ENCODE data around the gene STAC.

STAC gene

DNA sequence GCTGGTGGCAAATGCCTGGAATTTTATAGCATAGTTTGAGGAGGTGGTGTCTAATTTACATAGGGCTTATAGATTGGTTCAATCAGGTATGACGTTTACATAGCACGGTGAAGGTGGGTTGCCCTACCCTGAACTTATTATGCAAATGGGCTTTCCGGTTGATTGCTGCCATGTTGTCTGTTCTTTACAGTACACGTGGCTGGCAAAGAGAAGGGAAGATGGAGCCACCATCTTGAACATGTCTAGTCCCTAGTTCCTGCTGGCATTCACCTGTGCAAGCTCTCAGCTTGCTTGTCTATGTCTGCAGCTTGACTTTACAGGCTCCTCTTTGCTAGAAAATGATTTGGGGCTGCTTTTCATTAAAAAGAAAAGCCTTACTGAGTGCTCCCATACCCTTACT, 14.0 kb upstream of the STAC start:
- H3K4me3 ChIP-seq (ENCODE audit: low read length) = no peak overlapping the region
- H3F3A ChIP-seq (ENCODE audit: insufficient read depth, low read length) = no peaks in the 10 kb centered on the region
- no peaks in the 10 kb centered on the region for H3K79me2 ChIP-seq (ENCODE audit: low read length)
- no peaks in the 10 kb centered on the region for H3K36me3 ChIP-seq (replicated peaks; ENCODE audit: insufficient read depth, low read length)
- no peak overlapping the region for H3K9ac ChIP-seq (ENCODE audit: low read length)
- no peak overlapping the region for H3K27ac ChIP-seq (ENCODE audit: low read length)
- no peak overlapping the region for H3K4me2 ChIP-seq (ENCODE audit: low read depth, low read length)
- no peaks in the 10 kb centered on the region for H3K9me3 ChIP-seq (replicated peaks; ENCODE audit: insufficient read depth, low read length)
- H3K4me1 ChIP-seq (ENCODE audit: low read length) = no peaks in the 10 kb centered on the region; the same call in 1 of the 2 replicates
- no peaks in the 10 kb centered on the region for H3K27me3 ChIP-seq (replicated peaks; ENCODE audit: insufficient read depth, low read length)
- TF ChIP-seq, protein P1, sequence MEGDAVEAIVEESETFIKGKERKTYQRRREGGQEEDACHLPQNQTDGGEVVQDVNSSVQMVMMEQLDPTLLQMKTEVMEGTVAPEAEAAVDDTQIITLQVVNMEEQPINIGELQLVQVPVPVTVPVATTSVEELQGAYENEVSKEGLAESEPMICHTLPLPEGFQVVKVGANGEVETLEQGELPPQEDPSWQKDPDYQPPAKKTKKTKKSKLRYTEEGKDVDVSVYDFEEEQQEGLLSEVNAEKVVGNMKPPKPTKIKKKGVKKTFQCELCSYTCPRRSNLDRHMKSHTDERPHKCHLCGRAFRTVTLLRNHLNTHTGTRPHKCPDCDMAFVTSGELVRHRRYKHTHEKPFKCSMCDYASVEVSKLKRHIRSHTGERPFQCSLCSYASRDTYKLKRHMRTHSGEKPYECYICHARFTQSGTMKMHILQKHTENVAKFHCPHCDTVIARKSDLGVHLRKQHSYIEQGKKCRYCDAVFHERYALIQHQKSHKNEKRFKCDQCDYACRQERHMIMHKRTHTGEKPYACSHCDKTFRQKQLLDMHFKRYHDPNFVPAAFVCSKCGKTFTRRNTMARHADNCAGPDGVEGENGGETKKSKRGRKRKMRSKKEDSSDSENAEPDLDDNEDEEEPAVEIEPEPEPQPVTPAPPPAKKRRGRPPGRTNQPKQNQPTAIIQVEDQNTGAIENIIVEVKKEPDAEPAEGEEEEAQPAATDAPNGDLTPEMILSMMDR (IDR thresholded peaks at IDR 0.05; ENCODE audit: low read length) = no peak
- no peak for TF ChIP-seq EZH2 (optimal IDR thresholded peaks at IDR 0.05; ENCODE audit: low read depth, low read length)
- TF ChIP-seq EZH2phosphoT487 (IDR thresholded peaks at IDR 0.05; ENCODE audit: low read length) = no peak
- H2AFZ ChIP-seq (ENCODE audit: low read length) = no peak overlapping the region
- DNase-seq = no peak
- no peaks in the 10 kb centered on the region for H3K9me2 ChIP-seq (replicated peaks; ENCODE audit: insufficient read depth, low read length)
- no peaks in the 10 kb centered on the region for H4K20me1 ChIP-seq (ENCODE audit: insufficient read depth, low read length)

DNA sequence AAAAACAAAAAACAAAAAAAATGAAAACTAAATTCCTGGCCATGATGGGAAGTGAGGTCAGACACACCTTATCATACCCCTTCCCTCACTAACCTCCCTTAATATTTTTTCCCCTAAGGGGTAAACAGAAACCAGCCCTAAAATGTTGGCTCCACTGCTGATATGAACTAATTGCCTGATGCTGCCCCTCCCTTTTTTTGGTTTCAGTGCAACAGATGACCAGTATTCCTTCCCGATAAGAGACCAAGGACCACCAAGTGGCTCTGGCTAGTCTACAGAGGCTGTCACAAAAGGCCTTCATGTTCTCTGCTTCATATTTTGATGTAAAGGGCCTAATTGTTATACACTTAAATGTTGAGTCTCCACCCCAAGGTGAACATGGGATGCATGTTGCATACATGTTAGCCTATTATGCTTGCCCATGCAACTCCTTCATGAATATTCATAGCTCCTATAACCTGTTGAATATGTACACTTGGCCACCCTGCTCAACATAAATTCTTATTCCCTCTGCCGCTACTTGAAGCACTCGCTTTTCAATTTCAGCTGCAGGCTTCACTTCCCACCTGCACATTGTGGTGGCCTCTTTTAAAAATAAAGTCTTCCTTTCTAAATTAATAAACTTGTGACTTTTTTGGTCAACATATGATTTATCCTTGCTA, 12.3 kb upstream of the STAC start:
- H3K27ac ChIP-seq (ENCODE audit: low read length) = no peak overlapping the region
- no peaks in the 10 kb centered on the region for H3K9me2 ChIP-seq (replicated peaks; ENCODE audit: insufficient read depth, low read length)
- TF ChIP-seq EZH2 (optimal IDR thresholded peaks at IDR 0.05; ENCODE audit: low read depth, low read length) (no peak), EZH2phosphoT487 (IDR thresholded peaks at IDR 0.05; ENCODE audit: low read length) (no peak)
- TF ChIP-seq, protein P1 (IDR thresholded peaks at IDR 0.05; ENCODE audit: low read length) = no peak

DNA sequence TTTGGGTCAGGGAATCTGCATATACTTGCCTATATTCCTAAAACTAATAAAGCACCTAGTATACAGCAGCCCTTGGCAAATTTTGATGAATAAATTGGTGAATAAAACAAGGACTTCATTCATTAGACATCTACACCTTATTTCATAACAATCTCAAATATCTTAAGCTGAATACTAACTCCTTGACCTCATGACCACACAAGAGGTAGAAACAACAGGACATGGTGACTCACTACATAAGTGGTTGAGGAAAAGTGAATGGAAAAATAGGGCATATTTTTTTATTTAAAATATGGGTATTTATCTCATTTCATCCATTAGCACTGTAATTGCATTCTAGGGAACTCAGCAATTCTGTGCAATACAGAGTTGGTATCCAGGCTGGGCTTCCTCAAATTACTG, 7.8 kb upstream of the STAC start:
- TF ChIP-seq EZH2 (optimal IDR thresholded peaks at IDR 0.05; ENCODE audit: low read depth, low read length) = no peak
- TF ChIP-seq, protein P1 (IDR thresholded peaks at IDR 0.05; ENCODE audit: low read length) = no peak
- no peak for TF ChIP-seq EZH2phosphoT487 (IDR thresholded peaks at IDR 0.05; ENCODE audit: low read length)
- no peaks in the 10 kb centered on the region for H3K9me3 ChIP-seq (replicated peaks; ENCODE audit: insufficient read depth, low read length)
- H3K36me3 ChIP-seq (replicated peaks; ENCODE audit: insufficient read depth, low read length) = no peaks in the 10 kb centered on the region
- no peaks in the 10 kb centered on the region for H3F3A ChIP-seq (ENCODE audit: insufficient read depth, low read length)
- no peaks in the 10 kb centered on the region for H4K20me1 ChIP-seq (ENCODE audit: insufficient read depth, low read length)
- no peak overlapping the region for H3K4me2 ChIP-seq (ENCODE audit: low read depth, low read length)
- H3K4me3 ChIP-seq (ENCODE audit: low read length) = no peak overlapping the region
- H3K79me2 ChIP-seq (ENCODE audit: low read length) = no peaks in the 10 kb centered on the region
- H3K27ac ChIP-seq (ENCODE audit: low read length) = no peak overlapping the region
- H3K27me3 ChIP-seq (replicated peaks; ENCODE audit: insufficient read depth, low read length) = no peaks in the 10 kb centered on the region
- no peak overlapping the region for H2AFZ ChIP-seq (ENCODE audit: low read length)
- no peaks in the 10 kb centered on the region for H3K4me1 ChIP-seq (ENCODE audit: low read length)
- H3K9ac ChIP-seq (ENCODE audit: low read length) = no peak overlapping the region
- no peak for DNase-seq
- H3K9me2 ChIP-seq (replicated peaks; ENCODE audit: insufficient read depth, low read length) = no peaks in the 10 kb centered on the region

More for the DNA sequence above, 12.3 kb upstream of the STAC start:
- no peaks in the 10 kb centered on the region for H3F3A ChIP-seq (ENCODE audit: insufficient read depth, low read length)
- H2AFZ ChIP-seq (ENCODE audit: low read length) = no peak overlapping the region
- no peaks in the 10 kb centered on the region for H4K20me1 ChIP-seq (ENCODE audit: insufficient read depth, low read length)
- no peaks in the 10 kb centered on the region for H3K36me3 ChIP-seq (replicated peaks; ENCODE audit: insufficient read depth, low read length)
- no peak for DNase-seq
- H3K4me2 ChIP-seq (ENCODE audit: low read depth, low read length) = no peak overlapping the region
- H3K4me1 ChIP-seq (ENCODE audit: low read length) = no peaks in the 10 kb centered on the region; the same call in 1 of the 2 replicates
- no peak overlapping the region for H3K9ac ChIP-seq (ENCODE audit: low read length)
- no peaks in the 10 kb centered on the region for H3K27me3 ChIP-seq (replicated peaks; ENCODE audit: insufficient read depth, low read length)
- no peaks in the 10 kb centered on the region for H3K9me3 ChIP-seq (replicated peaks; ENCODE audit: insufficient read depth, low read length)
- no peak overlapping the region for H3K4me3 ChIP-seq (ENCODE audit: low read length)
- H3K79me2 ChIP-seq (ENCODE audit: low read length) = no peaks in the 10 kb centered on the region
